GM19239 (cell line): ENCODE measurements around the gene CTNNA2.
A peak's percentile ranks its signal among the peaks of the same experiment; 100 is the strongest.

Experiments
- DNase-seq: peaks from one replicate; pipeline ENCODE4 v3.0.0; 2011; ENCODE audit warnings: low spot score; ENCODE audit not compliant: insufficient read length
- FAIRE-seq: peaks from 2 replicates; lab custom pipeline; 2011; peaks lifted over from hg19 to GRCh38; lab: Jason Lieb, UNC

The CTNNA2 gene

GRCh38 chr2:79833235-79833878 lies 320.5 kb downstream of the CTNNA2 start:
- DNase-seq (no peak), FAIRE-seq (no peak)

DNA sequence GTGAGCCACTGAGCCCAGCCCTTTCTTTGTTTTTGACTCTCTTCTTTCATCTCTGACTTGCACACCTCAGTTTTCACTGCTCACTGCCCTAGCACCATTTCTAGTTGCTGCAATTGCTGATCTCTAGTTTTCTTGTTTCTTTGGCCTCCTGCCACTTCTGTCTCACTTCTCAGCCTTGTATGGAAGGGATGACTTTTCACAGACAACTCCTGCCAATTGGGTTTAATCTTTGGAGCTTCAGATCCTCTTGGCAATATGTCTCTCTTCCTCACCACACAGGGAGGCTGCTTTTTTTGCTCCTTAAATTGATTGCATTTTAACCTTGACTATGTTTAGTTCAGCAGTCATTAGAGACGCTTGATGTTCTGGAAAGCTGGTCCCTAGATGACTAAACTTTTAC lies 323.1 kb downstream of the CTNNA2 start:
- DNase-seq: no peak
- no peak for FAIRE-seq

- FAIRE-seq: no peak
- no peak for DNase-seq
Measured at GRCh38 chr2:79844011-79844410, 331.2 kb downstream of the CTNNA2 start.

DNA sequence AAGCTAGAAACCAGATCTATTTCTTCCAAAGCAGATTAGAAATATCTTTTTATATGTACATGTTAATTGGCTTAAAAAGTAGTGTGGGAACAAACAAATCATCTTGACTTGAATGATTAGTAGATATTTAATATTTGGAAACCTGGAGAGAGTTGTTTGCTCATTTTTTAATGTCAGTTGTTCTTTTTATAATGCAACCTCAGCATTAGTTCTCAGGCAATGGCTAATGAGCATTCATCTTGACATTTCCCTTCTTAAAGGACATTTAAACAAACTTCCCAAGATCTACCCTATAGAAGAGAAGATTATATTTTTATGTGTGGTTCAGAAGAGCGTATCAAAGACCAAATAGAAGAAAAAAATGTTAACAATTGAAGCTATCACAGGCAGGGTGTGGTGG lies 334.0 kb downstream of the CTNNA2 start:
- DNase-seq: no peak
- FAIRE-seq: no peak

- DNase-seq (no peak), FAIRE-seq (no peak)
Measured at GRCh38 chr2:79849241-79849640, 336.4 kb downstream of the CTNNA2 start.

- no peak for FAIRE-seq
- DNase-seq: no peak
Measured at GRCh38 chr2:79849949-79850348, 337.1 kb downstream of the CTNNA2 start.

- FAIRE-seq: no peak
- DNase-seq: no peak
Measured at GRCh38 chr2:79850912-79851311, 338.1 kb downstream of the CTNNA2 start.

DNA sequence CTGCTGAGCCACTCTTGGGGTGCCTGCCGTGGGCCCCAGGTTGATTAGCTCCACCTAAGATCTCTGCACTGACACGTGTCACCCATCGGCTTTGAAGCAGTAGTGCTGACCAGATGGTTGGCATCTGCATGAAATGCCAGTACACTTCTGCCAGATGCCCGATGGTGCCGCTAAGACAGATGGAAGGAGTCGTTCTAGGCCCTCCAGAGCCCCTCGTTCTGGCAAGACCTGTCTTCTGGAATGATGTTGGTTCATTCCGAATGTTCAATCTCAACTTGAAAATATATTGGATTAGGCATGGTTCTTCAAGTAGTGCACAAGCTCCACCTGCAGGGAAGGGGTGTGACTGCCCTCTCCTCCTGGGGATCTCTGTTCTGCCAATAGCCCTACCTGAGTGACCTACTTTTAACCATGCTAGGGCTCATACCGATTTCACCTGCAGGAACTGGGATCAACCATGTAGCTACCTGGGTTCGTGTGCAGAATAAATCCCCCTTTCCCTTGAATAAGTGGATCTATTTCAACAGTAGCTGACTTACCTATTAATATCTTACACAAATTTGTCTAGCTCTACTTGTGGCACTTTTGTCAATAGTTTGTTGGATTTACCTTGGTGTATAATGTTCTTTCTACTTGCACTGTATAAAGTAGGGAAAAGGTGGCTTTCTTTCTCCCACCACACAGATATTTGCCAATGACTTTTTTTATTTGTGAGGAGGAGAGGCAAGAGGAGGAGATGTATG lies 342.6 kb downstream of the CTNNA2 start:
- DNase-seq: no peak
- no peak for FAIRE-seq

DNA sequence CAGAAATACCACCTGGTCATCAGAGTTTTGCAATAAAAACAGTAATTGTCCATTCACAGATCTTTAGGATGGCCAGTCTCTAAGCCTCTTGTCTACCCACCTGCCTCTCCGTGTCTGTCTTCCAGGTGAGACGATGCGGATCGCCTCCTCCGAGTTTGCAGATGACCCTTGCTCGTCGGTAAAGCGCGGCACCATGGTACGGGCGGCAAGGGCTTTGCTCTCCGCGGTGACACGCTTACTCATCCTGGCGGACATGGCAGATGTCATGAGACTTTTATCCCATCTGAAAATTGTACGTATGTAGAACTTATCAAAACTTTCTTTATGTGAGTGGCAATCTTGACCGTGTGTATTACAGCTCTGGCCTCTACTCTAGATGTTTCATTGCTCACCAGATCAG lies 345.0 kb downstream of the CTNNA2 start:
- DNase-seq (no peak), FAIRE-seq (no peak)

DNA sequence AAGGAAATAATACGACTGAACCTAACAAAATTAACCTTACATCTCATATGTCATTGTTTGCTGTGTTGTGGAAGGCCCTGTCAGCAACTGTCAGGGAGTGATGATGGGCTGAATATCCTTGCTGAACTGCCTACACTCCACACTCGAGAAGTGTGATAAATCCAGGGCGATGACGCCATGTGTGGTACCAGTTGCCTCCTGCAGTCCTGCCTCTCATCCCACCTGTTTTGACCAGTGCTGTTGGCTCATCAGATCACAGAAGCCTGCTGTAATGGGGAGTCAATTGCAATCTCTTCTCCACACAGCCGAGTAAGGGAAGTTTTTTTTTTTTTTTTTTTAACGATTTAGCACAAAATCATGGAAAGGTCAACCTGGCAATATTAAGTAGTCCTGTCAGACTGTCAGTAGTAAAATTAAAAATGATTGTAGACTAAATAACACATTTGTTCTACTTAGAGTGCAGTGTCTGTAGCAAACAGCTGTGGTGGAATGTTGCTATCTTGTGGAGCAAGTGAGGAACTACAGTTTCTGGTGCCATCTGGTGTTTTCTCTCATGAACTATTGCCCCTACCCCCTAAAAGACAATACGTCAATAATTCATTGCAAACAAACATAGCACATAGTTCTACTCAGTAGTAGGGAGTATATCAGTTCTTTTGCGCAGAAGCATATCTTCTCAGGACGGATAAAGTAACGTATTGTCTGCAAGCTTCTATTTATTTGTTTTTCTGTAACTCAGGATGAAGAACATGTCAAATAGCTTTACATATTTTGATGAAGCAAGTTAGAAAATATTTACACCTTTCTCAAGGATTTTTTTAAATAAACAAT lies 347.6 kb downstream of the CTNNA2 start:
- FAIRE-seq: no peak
- no peak for DNase-seq

- DNase-seq: no peak
Measured at GRCh38 chr2:79861059-79861374, 348.2 kb downstream of the CTNNA2 start.

DNA sequence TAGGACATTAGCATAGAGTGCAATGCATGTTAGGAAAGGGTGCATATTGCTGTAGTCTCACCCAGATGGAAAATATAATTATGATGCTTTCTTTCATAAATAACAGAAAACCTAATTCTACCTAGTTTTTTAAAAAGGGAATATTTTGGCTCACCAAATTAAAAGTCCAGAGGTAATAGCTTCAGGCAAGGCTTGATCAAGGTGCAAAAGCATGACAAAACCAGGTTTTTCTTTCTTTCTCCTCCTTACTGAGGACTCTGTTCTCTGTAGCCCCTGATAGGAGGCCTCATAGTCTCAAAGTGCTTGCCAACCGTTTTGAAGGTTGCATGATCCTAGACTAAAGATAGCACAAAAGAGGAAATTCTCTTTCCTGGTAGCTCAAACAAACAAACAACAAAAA lies 349.9 kb downstream of the CTNNA2 start:
- no peak for FAIRE-seq

More at GRCh38 chr2:79861059-79861374, 348.2 kb downstream of the CTNNA2 start:
- no peak for FAIRE-seq

GRCh38 chr2:79872656-79873055 lies 359.8 kb downstream of the CTNNA2 start:
- FAIRE-seq: no peak

More for the DNA sequence above, 349.9 kb downstream of the CTNNA2 start:
- no peak for DNase-seq

DNA sequence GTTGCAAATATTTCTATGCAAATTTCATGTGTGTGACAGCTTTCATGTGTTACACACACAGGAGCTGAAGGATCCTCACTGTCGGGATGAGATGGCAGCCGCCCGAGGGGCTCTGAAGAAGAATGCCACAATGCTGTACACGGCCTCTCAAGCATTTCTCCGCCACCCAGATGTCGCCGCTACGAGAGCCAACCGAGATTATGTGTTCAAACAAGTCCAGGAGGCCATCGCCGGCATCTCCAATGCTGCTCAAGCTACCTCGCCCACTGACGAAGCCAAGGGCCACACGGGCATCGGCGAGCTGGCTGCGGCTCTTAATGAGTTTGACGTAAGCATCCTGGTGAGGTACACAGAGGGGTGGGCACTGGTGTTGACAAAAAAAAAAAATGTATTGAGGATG lies 361.2 kb downstream of the CTNNA2 start:
- no peak for FAIRE-seq
- no peak for DNase-seq

More at GRCh38 chr2:79872656-79873055, 359.8 kb downstream of the CTNNA2 start:
- DNase-seq: no peak

DNA sequence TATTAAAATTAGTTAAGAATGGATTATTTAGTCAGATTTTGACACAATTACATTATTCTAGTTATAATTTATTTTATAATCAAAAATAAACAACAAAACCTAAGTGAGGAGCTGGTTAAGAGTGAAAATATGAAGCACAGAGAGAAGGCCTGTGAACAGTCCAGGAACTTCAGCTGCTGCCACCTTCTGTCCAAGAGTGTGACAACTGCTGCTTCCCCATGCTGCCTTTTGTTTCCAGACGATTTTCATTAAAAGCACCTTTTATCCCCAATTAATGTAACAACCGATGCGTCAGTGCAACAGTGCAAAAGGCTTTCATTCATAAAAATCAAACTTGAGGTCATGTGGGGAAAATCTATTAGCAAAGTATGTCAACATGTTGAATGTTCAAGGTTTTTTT lies 363.6 kb downstream of the CTNNA2 start:
- FAIRE-seq: no peak
- DNase-seq: no peak

- DNase-seq: no peak
- FAIRE-seq: no peak
Measured at GRCh38 chr2:79882548-79882947, 369.7 kb downstream of the CTNNA2 start.

DNA sequence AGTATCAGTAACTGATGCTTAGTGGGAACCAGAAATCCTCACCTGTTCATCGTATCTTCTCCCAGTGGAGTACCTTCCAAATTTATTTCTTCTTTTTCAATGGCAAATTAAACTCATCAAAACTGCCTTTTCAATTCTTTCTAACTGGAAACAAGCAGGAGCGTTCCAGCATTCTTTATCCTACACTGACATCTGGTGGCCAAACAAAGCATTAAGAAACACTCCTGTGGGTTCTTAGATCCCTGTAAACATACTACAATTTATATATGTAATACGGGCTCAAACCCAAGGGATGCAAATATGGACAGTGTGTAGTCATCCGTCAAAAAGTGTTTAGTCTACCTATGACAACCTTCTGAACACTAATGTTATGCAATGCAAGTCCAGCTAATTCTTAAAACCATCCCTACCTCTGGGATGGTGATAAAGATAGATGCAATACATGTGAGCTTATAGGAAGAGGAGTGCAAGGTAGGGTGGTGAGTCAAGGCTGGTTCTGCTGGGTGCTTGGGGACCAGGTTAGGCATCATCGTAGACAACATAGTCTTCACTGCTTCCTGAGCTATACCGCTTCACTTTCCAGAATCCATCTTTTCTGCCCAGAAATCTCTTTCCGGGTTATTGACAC lies 375.0 kb downstream of the CTNNA2 start:
- DNase-seq: peak; percentile 9
- peak; percentile 65 for FAIRE-seq

DNA sequence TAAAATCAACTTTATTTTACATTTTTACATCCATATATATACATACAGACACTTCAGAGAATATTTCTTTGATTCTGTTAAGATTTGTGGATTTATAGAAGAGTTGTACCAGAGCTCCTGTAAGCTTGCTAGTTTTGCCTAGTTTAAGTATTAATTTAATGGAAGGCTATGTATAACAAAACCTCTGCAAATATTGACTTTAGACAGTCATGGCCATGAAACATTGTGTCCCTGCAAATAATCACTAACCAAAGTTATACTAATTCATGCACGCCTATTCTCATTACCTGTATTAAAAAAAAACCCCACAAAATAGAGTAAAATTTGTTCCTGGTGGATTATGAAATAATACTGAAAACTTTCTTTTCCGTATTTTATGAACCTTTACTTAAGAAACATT lies 379.3 kb downstream of the CTNNA2 start:
- DNase-seq: no peak
- FAIRE-seq: no peak

DNA sequence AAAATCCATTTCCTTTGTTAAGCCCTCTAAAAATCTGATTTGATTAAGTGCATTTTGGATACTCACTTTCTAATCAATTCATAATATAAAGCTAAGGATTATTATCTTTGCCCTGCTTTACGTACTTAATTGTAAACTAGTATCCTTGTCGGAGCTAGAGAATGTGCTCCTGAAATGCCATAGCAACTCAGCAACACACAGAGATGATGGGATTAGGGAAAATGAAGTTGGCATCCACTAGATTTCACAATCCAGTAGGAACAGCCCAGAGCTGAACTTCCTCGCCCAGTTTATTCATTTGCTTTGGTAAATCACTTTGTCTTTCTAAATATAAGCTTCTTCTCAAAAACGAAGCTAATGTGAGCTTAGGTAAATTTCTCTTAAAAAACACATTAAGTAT lies 386.3 kb downstream of the CTNNA2 start:
- no peak for FAIRE-seq
- DNase-seq: no peak

DNA sequence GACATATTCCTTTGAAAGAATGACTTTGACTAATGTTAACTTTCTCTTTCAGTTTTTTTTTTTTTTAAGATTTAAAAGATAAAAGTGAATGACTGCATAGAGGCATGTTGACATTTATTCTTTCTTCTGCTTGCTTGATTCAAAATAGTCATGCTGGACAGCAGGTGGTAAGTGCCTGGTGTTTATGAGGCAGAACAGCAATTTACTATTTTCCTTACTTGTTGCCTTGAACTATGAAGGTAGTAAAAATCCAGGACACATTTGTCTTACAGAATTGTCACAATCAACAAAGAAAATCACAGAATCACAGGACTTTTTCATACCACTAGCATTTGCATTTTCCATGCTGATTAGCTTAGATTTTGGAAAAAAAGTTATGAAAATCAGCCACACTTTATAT lies 388.3 kb downstream of the CTNNA2 start:
- DNase-seq (no peak), FAIRE-seq (no peak)
